SK-MEL-5 (cell line): ENCODE measurements around the gene OR4B1. TPM values are rescaled to one million over a fixed set of nuclear protein-coding genes. Genes with fewer than 3 reads are reported as not detected.

Experiments used
- DNase-seq: peaks from one replicate; pipeline ENCODE4 v3.0.0-alpha.2; 2016; ENCODE audit warnings: low read depth, low spot score
- in situ Hi-C: cut with HindIII; loops from 2 replicates; pipeline ENCODE4 v1.10.0; 2016; ENCODE audit warnings: low sequenced_read_pairs, high pct_unique_total_duplicates, low pct_unique_long_range_greater_than_20kb
- total RNA-seq: library from RNA; depleted of rRNA; stranded (reverse); fragments of >200 nt; shearing (Covaris generic); gene quantifications from 2 replicates; pipeline ENCODE4 v1.2.3, GENCODE V29; 2014; rRNA removed

OR4B1 gene
- total RNA-seq, 1 experiment from 2014 or later: not detected

GRCh38 chr11:48237727-48238126 lies 21.1 kb downstream of the OR4B1 start:
- in situ Hi-C loops: no loop called here
- DNase-seq: no peak

GRCh38 chr11:48242501-48242900 lies 25.9 kb downstream of the OR4B1 start:
- DNase-seq: no peak
- in situ Hi-C loops: no loop called here

- no peak for DNase-seq
- in situ Hi-C loops: no loop called here
Measured at GRCh38 chr11:48244804-48245203, 28.2 kb downstream of the OR4B1 start, which contains the start of gene OR4X2. TSS of gene OR4X2 (plus strand) at chr11:48245104. CDS start at chr11:48245104, 0 bp downstream.

GRCh38 chr11:48248902-48249301 lies 32.3 kb downstream of the OR4B1 start:
- in situ Hi-C loops: no loop called here

GRCh38 chr11:48261600-48261999 lies 45.0 kb downstream of the OR4B1 start:
- no peak for DNase-seq
- in situ Hi-C loops: no loop called here

More at GRCh38 chr11:48248902-48249301, 32.3 kb downstream of the OR4B1 start:
- DNase-seq: no peak

GRCh38 chr11:48263423-48263911 lies 46.9 kb downstream of the OR4B1 start, which contains the start of gene OR4X1:
TSS of gene OR4X1 (plus strand) at chr11:48263861. CDS start at chr11:48263861, 0 bp downstream.
- no peak for DNase-seq
- in situ Hi-C loops: no loop called here

Other genes with a start within 250 kb of the OR4B1 start
- gene PTPRJ, start 236.3 kb upstream of the OR4B1 start, total RNA-seq: 39.4 and 40.1 TPM in 2 replicates
- gene OR4X2, start 28.3 kb downstream of the OR4B1 start, total RNA-seq: not detected in 2 replicates
- gene OR4X1, start 47.1 kb downstream of the OR4B1 start, total RNA-seq: not detected in 2 replicates
- not detected in 2 replicates for gene OR4S1, start 89.4 kb downstream of the OR4B1 start, total RNA-seq
- gene OR4C3, start 108.1 kb downstream of the OR4B1 start, total RNA-seq: not detected in 2 replicates
- not detected in 2 replicates for gene OR4C5, start 149.7 kb downstream of the OR4B1 start, total RNA-seq